CD14-positive monocyte (primary cell): ENCODE measurements around the gene RFNG. TPM values are rescaled to one million over a fixed set of nuclear protein-coding genes. Genes with fewer than 3 reads are reported as not detected.

ENCODE experiments used
- DNase-seq, 3 donors: peaks; one replicate each; pipeline ENCODE4 v3.0.0-alpha.2; 2011 to 2022
- H2AFZ ChIP-seq: 2 replicates; pipeline ENCODE4 v1.6.0; 2012; ENCODE audit warnings: mild to moderate bottlenecking, low read depth, low read length, inconsistent platforms; ENCODE audit not compliant: insufficient read depth, poor library complexity, severe bottlenecking
- H3K27ac ChIP-seq, 2 donors: 1 replicate in 1 of 2; 2 replicates in 1 of 2; pipeline ENCODE4 v1.5.1; 2012 to 2013; ENCODE audit warnings: low read length in 2 of 2, control low read depth in 1 of 2, inconsistent platforms in 1 of 2, low read depth in 1 of 2, mild to moderate bottlenecking in 1 of 2
- H3K27me3 ChIP-seq, 2 donors: one replicate each; pipeline versions ENCODE4 v1.6.0 to v1.6.1; 2011 to 2013; ENCODE audit warnings: low read length in 2 of 2; ENCODE audit not compliant: control insufficient read depth in 2 of 2, insufficient read depth in 2 of 2
- H3K36me3 ChIP-seq, 2 donors: replicated peaks in 1 of 2; 1 replicate in 1 of 2; 2 replicates in 1 of 2; pipeline versions ENCODE4 v1.5.1 to v1.6.1; 2012 to 2013; ENCODE audit warnings: low read length in 2 of 2, control low read depth in 1 of 2, inconsistent platforms in 1 of 2, mild to moderate bottlenecking in 1 of 2; ENCODE audit not compliant: insufficient read depth in 2 of 2, control insufficient read depth in 1 of 2
- H3K4me1 ChIP-seq, 2 donors: 1 replicate in 1 of 2; 2 replicates in 1 of 2; pipeline versions ENCODE4 v1.5.1 to v1.6.1; 2012 to 2013; ENCODE audit warnings: low read length in 2 of 2, control low read depth in 1 of 2, inconsistent platforms in 1 of 2, mild to moderate bottlenecking in 1 of 2, moderate library complexity in 1 of 2; ENCODE audit not compliant: insufficient read depth in 2 of 2, control insufficient read depth in 1 of 2
- H3K4me2 ChIP-seq: replicated peaks from 2 replicates; pipeline ENCODE3; 2012; ENCODE audit warnings: low read length, moderate library complexity, mild to moderate bottlenecking; ENCODE audit not compliant: poor library complexity, severe bottlenecking; ENCODE audit errors: extremely low read depth
- H3K4me3 ChIP-seq, 3 experiments: fragments of 200-600 bp in 1 of 3; sonication (generic) in 1 of 3; replicated peaks in 1 of 3; 1 replicate in 2 of 3; 2 replicates in 1 of 3; pipeline ENCODE4 v1.5.1; 2011 to 2013; ENCODE audit warnings: low read length in 3 of 3, mild to moderate bottlenecking in 3 of 3, control low read depth in 2 of 3, low read depth in 2 of 3, inconsistent platforms in 1 of 3, moderate library complexity in 1 of 3
- H3K79me2 ChIP-seq: 2 replicates; pipeline ENCODE4 v1.6.0; 2012; ENCODE audit warnings: mild to moderate bottlenecking, control low read depth, inconsistent platforms, low read length, moderate library complexity; ENCODE audit not compliant: insufficient read depth
- H3K9ac ChIP-seq: 2 replicates; pipeline ENCODE4 v1.6.0; 2017; ENCODE audit warnings: low read length, mild to moderate bottlenecking; ENCODE audit not compliant: insufficient read depth, poor library complexity, severe bottlenecking
- H3K9me3 ChIP-seq, 2 donors: replicated peaks in 1 of 2; 1 replicate in 1 of 2; 2 replicates in 1 of 2; pipeline versions ENCODE4 v1.5.1 to v1.6.1; 2012 to 2013; ENCODE audit warnings: low read length in 2 of 2, control low read depth in 1 of 2; ENCODE audit not compliant: control insufficient read depth in 1 of 2, insufficient read depth in 1 of 2
- H4K20me1 ChIP-seq: 2 replicates; pipeline ENCODE4 v1.6.0; 2012; ENCODE audit warnings: mild to moderate bottlenecking, low read length, control low read depth, moderate library complexity; ENCODE audit not compliant: insufficient read depth
- H3K27ac Mint-ChIP-seq, 7 donors: one replicate each; pipeline ENCODE4 v1.8.0; 2020; ENCODE audit warnings: mild to moderate bottlenecking in 7 of 7, mixed read lengths in 7 of 7, moderate library complexity in 6 of 7, inconsistent platforms in 2 of 7
- H3K27me3 Mint-ChIP-seq, 3 donors: one replicate each; pipeline ENCODE4 v1.8.0; 2021 to 2022; ENCODE audit warnings: low read depth in 3 of 3, mild to moderate bottlenecking in 3 of 3, mixed read lengths in 3 of 3, moderate library complexity in 3 of 3, inconsistent platforms in 1 of 3
- H3K36me3 Mint-ChIP-seq, 2 donors: one replicate each; pipeline ENCODE4 v1.8.0; 2020; ENCODE audit warnings: mixed read lengths in 2 of 2, inconsistent platforms in 1 of 2, mild to moderate bottlenecking in 1 of 2
- H3K4me1 Mint-ChIP-seq: one replicate; pipeline ENCODE4 v1.8.0; 2020; ENCODE audit warnings: mild to moderate bottlenecking, mixed read lengths
- H3K4me3 Mint-ChIP-seq, 2 donors: one replicate each; pipeline ENCODE4 v1.8.0; 2020; ENCODE audit warnings: mild to moderate bottlenecking in 2 of 2, mixed read lengths in 2 of 2, moderate library complexity in 1 of 2
- H3K9me3 Mint-ChIP-seq, 7 donors: one replicate each; pipeline ENCODE4 v1.8.0; 2020 to 2022; ENCODE audit warnings: mixed read lengths in 7 of 7, mild to moderate bottlenecking in 6 of 7, moderate library complexity in 6 of 7, inconsistent platforms in 2 of 7
- CTCF ChIP-seq: fragments of 200-600 bp; IDR thresholded peaks from one replicate; pipeline ENCODE4 v1.8.0; 2022; ENCODE audit warnings: antibody characterized with exemption, mild to moderate bottlenecking
- WGBS: methylation state at CpG from one replicate; pipeline ENCODE4 v1.1.5; 2013; ENCODE audit warnings: missing lambda C conversion rate; ENCODE audit not compliant: insufficient coverage; 5-methylcytosine and 5-hydroxymethylcytosine counted together
- intact Hi-C, 2 donors: fragments of 100-400 bp; cut with micrococcal nuclease; formaldehyde crosslinking; loops; one replicate each; pipeline versions ENCODE4 v1.15.0 to v1.15.1; 2023
- polyA plus RNA-seq, 3 donors: library from polyadenylated mRNA; depleted of rRNA in 1 of 3; unstranded in 2 of 3; stranded (reverse) in 1 of 3; fragments of 300-500 nt in 2 of 3; fragments of >200 nt in 1 of 3; fragmentation: Illumina TruSeq in 2 of 3; gene quantifications; 1 replicate in 2 of 3; 2 replicates in 1 of 3; pipeline ENCODE4 v1.2.3, GENCODE V29; 2012 to 2021

RFNG gene
- polyA plus RNA-seq, 3 donors: 1.5 to 32.4 (median 4.1) TPM

GRCh38 chr17:82020572-82021106 is 31.0 kb downstream of the RFNG start:
- H3K9ac ChIP-seq: no peak overlapping the region
- intact Hi-C loops: loop anchor here (1.0 to 10.0 kb wide), 3 partner anchors 43 to 304 kb away; partner anchors contain the start of gene ASPSCR1 (in 1 of the 2)
- 88% methylated on average over 14 of the region's 14 CpGs for WGBS
- H3K4me2 ChIP-seq: no peak overlapping the region
- peaks cover 5 to 17% of the 10 kb centered on the region in 2 donors for H3K36me3 ChIP-seq
- H3K27ac ChIP-seq: no peak overlapping the region
- peaks cover 0 to 1% (median 0%) of the 10 kb centered on the region in 3 donors for H3K27me3 Mint-ChIP-seq
- H3K27ac Mint-ChIP-seq: no peak overlapping the region
- peaks cover 8 to 17% of the 10 kb centered on the region in 2 donors for H3K36me3 Mint-ChIP-seq
- DNase-seq: no peak
- TF ChIP-seq CTCF: no peak
- no peaks in the 10 kb centered on the region for H3K27me3 ChIP-seq
- no peak overlapping the region for H3K4me3 Mint-ChIP-seq
- peaks cover 26 to 32% of the 10 kb centered on the region in 2 donors for H3K4me1 ChIP-seq
- H3K9me3 ChIP-seq: no peaks in the 10 kb centered on the region
- peaks cover 26% of the 10 kb centered on the region for H3K4me1 Mint-ChIP-seq
- no peaks in the 10 kb centered on the region for H3K9me3 Mint-ChIP-seq
- H2AFZ ChIP-seq: no peak overlapping the region
- H4K20me1 ChIP-seq: peaks cover 32% of the 10 kb centered on the region
- no peak overlapping the region for H3K4me3 ChIP-seq
- H3K79me2 ChIP-seq: peaks cover 34% of the 10 kb centered on the region

- TF ChIP-seq CTCF: peak; percentile 82
- peaks cover 24% of the 10 kb centered on the region for H3K4me1 Mint-ChIP-seq
- no peaks in the 10 kb centered on the region for H3K27me3 ChIP-seq
- DNase-seq: peak; percentile 45 to 60 (median 55)
- H3K4me3 Mint-ChIP-seq: no peak overlapping the region
- H3K4me2 ChIP-seq: no peak overlapping the region
- H3K9ac ChIP-seq: no peak overlapping the region
- H4K20me1 ChIP-seq: peaks cover 32% of the 10 kb centered on the region
- no peak overlapping the region for H3K27ac Mint-ChIP-seq
- H3K79me2 ChIP-seq: peaks cover 34% of the 10 kb centered on the region
- peaks cover 6 to 15% of the 10 kb centered on the region in 2 donors for H3K36me3 Mint-ChIP-seq
- H3K4me1 ChIP-seq: peaks cover 26 to 32% of the 10 kb centered on the region in 2 donors
- intact Hi-C loops: loop anchor here in 1 of 2 donors (5.0 to 10.0 kb wide), 2 partner anchors 43 to 305 kb away; partner anchors contain the start of gene ASPSCR1
- H3K27ac ChIP-seq: no peak overlapping the region
- H2AFZ ChIP-seq: no peak overlapping the region
- H3K36me3 ChIP-seq: peaks cover 5 to 17% of the 10 kb centered on the region in 2 donors
- H3K4me3 ChIP-seq: no peak overlapping the region
- no peaks in the 10 kb centered on the region for H3K9me3 Mint-ChIP-seq
- H3K9me3 ChIP-seq: no peaks in the 10 kb centered on the region
- 75% methylated on average over 27 of the region's 34 CpGs for WGBS
- H3K27me3 Mint-ChIP-seq: peaks cover 0 to 1% (median 0%) of the 10 kb centered on the region in 3 donors
Observed at GRCh38 chr17:82019690-82020571, 31.7 kb downstream of the RFNG start.
